AG08396 (cell line): ENCODE data around the gene ZNF888.
A peak's percentile ranks its signal among the peaks of the same experiment; 100 is the strongest.
"Not testable (repeated sequence)": the region's sequence is repeated elsewhere in the genome, so short reads cannot be mapped to it uniquely, and the experiment has no call there.

ENCODE experiments used
- DNase-seq: peaks from one replicate; pipeline ENCODE4 v3.0.0; 2012; ENCODE audit warnings: low spot score, mixed read lengths

ZNF888 gene

GRCh38 chr19:52922841-52923777, at the start of gene ZNF888:
ZNF888 (minus strand) TSS chr19:52923428; CDS start chr19:52917873, 5,555 bp downstream.
- peak; percentile 87 for DNase-seq

- DNase-seq: no peak
These were observed 44.5 kb upstream of the ZNF888 start for GRCh38 chr19:52967772-52968171.

GRCh38 chr19:52963247-52963618, 40.0 kb upstream of the ZNF888 start:
- peak; percentile 16 for DNase-seq

GRCh38 chr19:52962394-52963246, 39.4 kb upstream of the ZNF888 start, which contains the start of gene ZNF816:
ZNF816 (minus strand) TSS chr19:52962881; CDS start chr19:52956089, 6,792 bp downstream.
- DNase-seq: peak; percentile 96

GRCh38 chr19:52961981-52962380, 38.8 kb upstream of the ZNF888 start:
- DNase-seq: no peak

GRCh38 chr19:52959613-52960295, 36.5 kb upstream of the ZNF888 start:
- DNase-seq: no peak

GRCh38 chr19:52957591-52957990, 34.4 kb upstream of the ZNF888 start:
- DNase-seq: no peak

GRCh38 chr19:52956917-52957316, 33.7 kb upstream of the ZNF888 start:
- DNase-seq: no peak

- DNase-seq: no peak
These were observed 26.2 kb upstream of the ZNF888 start for GRCh38 chr19:52949422-52949821.

- DNase-seq: no peak
These were observed 25.0 kb upstream of the ZNF888 start for GRCh38 chr19:52948025-52948770.

GRCh38 chr19:52946322-52947310, 23.4 kb upstream of the ZNF888 start:
- DNase-seq: peak; percentile 9

- no peak for DNase-seq
These were observed 22.6 kb upstream of the ZNF888 start for GRCh38 chr19:52945652-52946321.

GRCh38 chr19:52944703-52945493, 21.7 kb upstream of the ZNF888 start:
- not testable (repeated sequence) for DNase-seq

- no peak for DNase-seq
These were observed 20.8 kb upstream of the ZNF888 start for GRCh38 chr19:52943884-52944643.

GRCh38 chr19:52943134-52943883, 20.1 kb upstream of the ZNF888 start:
- DNase-seq: no peak

- DNase-seq: peak; percentile 91
These were observed 19.3 kb upstream of the ZNF888 start for GRCh38 chr19:52942386-52943133.
